Measurements from ENCODE around the gene USP37. TPM values are rescaled to one million over a fixed set of nuclear protein-coding genes. Genes with fewer than 3 reads are reported as not detected.

Gene USP37
- 1 to 10 TPM; 1.8 to 2.3 TPM for polyA plus RNA-seq

- peaks cover 0 to 3% of the 10 kb centered on the region in 2 donors for H3K4me1 ChIP-seq (ENCODE audit: control insufficient read depth in 2 of 2, insufficient read depth in 2 of 2, low read length in 1 of 2)
- WGBS, 2 donors = 0 to 1% methylated on average over 70 to 77 of the region's 77 CpGs
- peak within 1 kb of the TSS; percentile 90 to 98 for H3K4me3 ChIP-seq (ENCODE audit: low read depth in 1 of 2, low read length in 2 of 2)
Measured at GRCh38 chr2:218568190-218569037, at the start of gene USP37, which contains the start of gene CNOT9. TSS of gene USP37 (minus strand) at chr2:218568351. CDS start at chr2:218558653, 9,698 bp downstream. TSS of gene CNOT9 (plus strand) at chr2:218568839. CDS start at chr2:218568955, 116 bp downstream.

GRCh38 chr2:218615868-218616315 lies 47.7 kb upstream of the USP37 start:
- H3K9me3 ChIP-seq (ENCODE audit: control insufficient read depth in 2 of 2, insufficient read depth in 1 of 2, low read depth in 1 of 2, low read length in 1 of 2) = no peaks in the 10 kb centered on the region
- H3K4me1 ChIP-seq (ENCODE audit: control insufficient read depth in 2 of 2, insufficient read depth in 2 of 2, low read length in 1 of 2) = no peaks in the 10 kb centered on the region
- H3K4me3 ChIP-seq (ENCODE audit: low read depth in 1 of 2, low read length in 2 of 2) = no peak overlapping the region
- H3K36me3 ChIP-seq (ENCODE audit: control insufficient read depth in 2 of 2, insufficient read depth in 2 of 2, low read length in 1 of 2) = no peaks in the 10 kb centered on the region
- H3K27ac ChIP-seq (ENCODE audit: low read depth in 2 of 2, low read length in 1 of 2) = peak overlapping the region; percentile 6 to 87
- no peaks in the 10 kb centered on the region for H3K27me3 ChIP-seq (ENCODE audit: control insufficient read depth in 1 of 2, insufficient read depth in 2 of 2, low read length in 2 of 2)
- WGBS, 2 donors = 73 to 74% methylated on average over 6 of the region's 6 CpGs

More at GRCh38 chr2:218568190-218569037, at the start of gene USP37, which contains the start of gene CNOT9:
- Histone ChIP-seq H3K27ac (ENCODE audit: low read depth in 2 of 2, low read length in 1 of 2) (peak within 1 kb of the TSS; percentile 90 to 98), H3K9me3 (ENCODE audit: control insufficient read depth in 2 of 2, insufficient read depth in 1 of 2, low read depth in 1 of 2, low read length in 1 of 2) (no peaks in the 10 kb centered on the region), H3K36me3 (ENCODE audit: control insufficient read depth in 2 of 2, insufficient read depth in 2 of 2, low read length in 1 of 2) (no peaks in the 10 kb centered on the region), H3K27me3 (ENCODE audit: control insufficient read depth in 1 of 2, insufficient read depth in 2 of 2, low read length in 2 of 2) (no peaks in the 10 kb centered on the region)

GRCh38 chr2:218607436-218608115 lies 39.4 kb upstream of the USP37 start, which contains the start of gene PLCD4:
TSS of gene PLCD4 (plus strand) at chr2:218607899. CDS start at chr2:218615740, 7,841 bp downstream.
- Histone ChIP-seq H3K36me3 (ENCODE audit: control insufficient read depth in 2 of 2, insufficient read depth in 2 of 2, low read length in 1 of 2) (no peaks in the 10 kb centered on the region), H3K27me3 (ENCODE audit: control insufficient read depth in 1 of 2, insufficient read depth in 2 of 2, low read length in 2 of 2) (no peaks in the 10 kb centered on the region), H3K9me3 (ENCODE audit: control insufficient read depth in 2 of 2, insufficient read depth in 1 of 2, low read depth in 1 of 2, low read length in 1 of 2) (peaks cover 0 to 4% of the 10 kb centered on the region in 2 donors), H3K4me1 (ENCODE audit: control insufficient read depth in 2 of 2, insufficient read depth in 2 of 2, low read length in 1 of 2) (no peaks in the 10 kb centered on the region), H3K4me3 (ENCODE audit: low read depth in 1 of 2, low read length in 2 of 2) (peak within 1 kb of the TSS; percentile 4 to 38), H3K27ac (ENCODE audit: low read depth in 2 of 2, low read length in 1 of 2) (peak within 1 kb of the TSS; percentile 39 to 66)
- 9 to 13% methylated on average over 8 of the region's 8 CpGs for WGBS, 2 donors

GRCh38 chr2:218605432-218605831 lies 37.3 kb upstream of the USP37 start:
- no peak overlapping the region for H3K27ac ChIP-seq (ENCODE audit: low read depth in 2 of 2, low read length in 1 of 2)
- H3K36me3 ChIP-seq (ENCODE audit: control insufficient read depth in 2 of 2, insufficient read depth in 2 of 2, low read length in 1 of 2) = no peaks in the 10 kb centered on the region
- no peaks in the 10 kb centered on the region for H3K27me3 ChIP-seq (ENCODE audit: control insufficient read depth in 1 of 2, insufficient read depth in 2 of 2, low read length in 2 of 2)
- H3K9me3 ChIP-seq (ENCODE audit: control insufficient read depth in 2 of 2, insufficient read depth in 1 of 2, low read depth in 1 of 2, low read length in 1 of 2) = peaks cover 0 to 4% of the 10 kb centered on the region in 2 donors
- no peaks in the 10 kb centered on the region for H3K4me1 ChIP-seq (ENCODE audit: control insufficient read depth in 2 of 2, insufficient read depth in 2 of 2, low read length in 1 of 2)
- H3K4me3 ChIP-seq (ENCODE audit: low read depth in 1 of 2, low read length in 2 of 2) = no peak overlapping the region
- WGBS, 2 donors = 60 to 77% methylated on average over 2 of the region's 2 CpGs

GRCh38 chr2:218585541-218585940 lies 17.4 kb upstream of the USP37 start:
- H3K4me3 ChIP-seq (ENCODE audit: low read depth in 1 of 2, low read length in 2 of 2) = no peak overlapping the region
- WGBS, 2 donors = 94 to 100% methylated on average over 1 of the region's 1 CpG
- H3K4me1 ChIP-seq (ENCODE audit: control insufficient read depth in 2 of 2, insufficient read depth in 2 of 2, low read length in 1 of 2) = no peaks in the 10 kb centered on the region
- H3K36me3 ChIP-seq (ENCODE audit: control insufficient read depth in 2 of 2, insufficient read depth in 2 of 2, low read length in 1 of 2) = peaks cover 3 to 13% of the 10 kb centered on the region in 2 donors
- H3K27ac ChIP-seq (ENCODE audit: low read depth in 2 of 2, low read length in 1 of 2) = no peak overlapping the region
- H3K27me3 ChIP-seq (ENCODE audit: control insufficient read depth in 1 of 2, insufficient read depth in 2 of 2, low read length in 2 of 2) = no peaks in the 10 kb centered on the region
- H3K9me3 ChIP-seq (ENCODE audit: control insufficient read depth in 2 of 2, insufficient read depth in 1 of 2, low read depth in 1 of 2, low read length in 1 of 2) = no peaks in the 10 kb centered on the region

GRCh38 chr2:218583983-218584850 lies 16.1 kb upstream of the USP37 start:
- Histone ChIP-seq H3K4me1 (ENCODE audit: control insufficient read depth in 2 of 2, insufficient read depth in 2 of 2, low read length in 1 of 2) (no peaks in the 10 kb centered on the region), H3K36me3 (ENCODE audit: control insufficient read depth in 2 of 2, insufficient read depth in 2 of 2, low read length in 1 of 2) (peaks cover 3 to 8% of the 10 kb centered on the region in 2 donors), H3K4me3 (ENCODE audit: low read depth in 1 of 2, low read length in 2 of 2) (no peak overlapping the region), H3K9me3 (ENCODE audit: control insufficient read depth in 2 of 2, insufficient read depth in 1 of 2, low read depth in 1 of 2, low read length in 1 of 2) (no peaks in the 10 kb centered on the region), H3K27ac (ENCODE audit: low read depth in 2 of 2, low read length in 1 of 2) (no peak overlapping the region), H3K27me3 (ENCODE audit: control insufficient read depth in 1 of 2, insufficient read depth in 2 of 2, low read length in 2 of 2) (no peaks in the 10 kb centered on the region)
- 94 to 97% methylated on average over 6 of the region's 6 CpGs for WGBS, 2 donors

GRCh38 chr2:218582076-218582475 lies 13.9 kb upstream of the USP37 start:
- Histone ChIP-seq H3K36me3 (ENCODE audit: control insufficient read depth in 2 of 2, insufficient read depth in 2 of 2, low read length in 1 of 2) (peaks cover 3 to 7% of the 10 kb centered on the region in 2 donors), H3K4me1 (ENCODE audit: control insufficient read depth in 2 of 2, insufficient read depth in 2 of 2, low read length in 1 of 2) (no peaks in the 10 kb centered on the region), H3K4me3 (ENCODE audit: low read depth in 1 of 2, low read length in 2 of 2) (no peak overlapping the region), H3K27me3 (ENCODE audit: control insufficient read depth in 1 of 2, insufficient read depth in 2 of 2, low read length in 2 of 2) (no peaks in the 10 kb centered on the region), H3K9me3 (ENCODE audit: control insufficient read depth in 2 of 2, insufficient read depth in 1 of 2, low read depth in 1 of 2, low read length in 1 of 2) (no peaks in the 10 kb centered on the region), H3K27ac (ENCODE audit: low read depth in 2 of 2, low read length in 1 of 2) (no peak overlapping the region)
- 86 to 91% methylated on average over 7 of the region's 7 CpGs for WGBS, 2 donors

- no peak overlapping the region for H3K4me3 ChIP-seq (ENCODE audit: low read depth in 1 of 2, low read length in 2 of 2)
- 90 to 96% methylated on average over 3 of the region's 3 CpGs for WGBS, 2 donors
- no peak overlapping the region for H3K27ac ChIP-seq (ENCODE audit: low read depth in 2 of 2, low read length in 1 of 2)
- no peaks in the 10 kb centered on the region for H3K27me3 ChIP-seq (ENCODE audit: control insufficient read depth in 1 of 2, insufficient read depth in 2 of 2, low read length in 2 of 2)
- no peaks in the 10 kb centered on the region for H3K9me3 ChIP-seq (ENCODE audit: control insufficient read depth in 2 of 2, insufficient read depth in 1 of 2, low read depth in 1 of 2, low read length in 1 of 2)
- peaks cover 0 to 3% of the 10 kb centered on the region in 2 donors for H3K36me3 ChIP-seq (ENCODE audit: control insufficient read depth in 2 of 2, insufficient read depth in 2 of 2, low read length in 1 of 2)
- no peaks in the 10 kb centered on the region for H3K4me1 ChIP-seq (ENCODE audit: control insufficient read depth in 2 of 2, insufficient read depth in 2 of 2, low read length in 1 of 2)
Measured at GRCh38 chr2:218578272-218578877, 10.2 kb upstream of the USP37 start.
